Cerebellar nuclear complex (tissue), 1 donor: ENCODE measurements around the gene GRHL1.

Experiments
- DNase-seq, 2 experiments: peaks; one replicate each; lab custom pipeline; 2025; lab: John Stamatoyannopoulos, UW

GRHL1 gene

DNA sequence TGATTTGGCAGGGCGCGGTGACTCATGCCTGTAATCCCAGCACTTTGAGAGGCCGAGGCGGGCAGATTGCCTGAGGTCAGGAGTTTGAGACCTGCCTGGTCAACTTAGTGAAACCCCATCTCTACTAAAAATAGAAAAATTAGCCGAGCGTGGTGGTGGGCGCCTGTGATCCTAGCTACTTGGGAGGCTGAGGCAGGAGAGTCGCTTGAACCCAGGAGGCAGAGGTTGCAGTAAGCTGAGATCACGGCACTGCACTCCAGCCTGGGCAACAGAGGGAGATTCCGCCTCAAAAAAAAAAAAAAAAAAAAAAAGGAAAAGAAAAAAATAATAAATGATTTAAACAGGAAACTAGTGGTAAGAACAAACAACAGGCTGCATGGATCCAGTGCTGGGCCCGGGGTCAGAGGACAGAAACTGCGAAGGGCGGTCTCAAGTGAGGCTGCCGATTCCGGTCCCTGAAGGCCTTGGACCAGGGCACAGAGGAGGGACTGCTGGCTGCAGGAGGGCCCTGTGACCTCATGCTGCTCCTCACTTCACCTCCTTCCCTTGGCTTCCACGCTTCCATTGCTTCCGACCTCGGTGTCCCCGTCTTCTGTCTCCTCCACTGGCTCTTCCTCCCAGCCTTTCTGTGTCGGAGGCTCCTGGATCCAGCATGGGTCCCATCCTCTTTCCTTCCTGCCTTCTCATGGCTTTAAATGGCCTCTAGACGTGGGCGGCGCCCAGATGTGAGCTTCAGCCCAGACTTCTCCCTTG, 2.1 kb upstream of the GRHL1 start:
- no peak for DNase-seq

DNA sequence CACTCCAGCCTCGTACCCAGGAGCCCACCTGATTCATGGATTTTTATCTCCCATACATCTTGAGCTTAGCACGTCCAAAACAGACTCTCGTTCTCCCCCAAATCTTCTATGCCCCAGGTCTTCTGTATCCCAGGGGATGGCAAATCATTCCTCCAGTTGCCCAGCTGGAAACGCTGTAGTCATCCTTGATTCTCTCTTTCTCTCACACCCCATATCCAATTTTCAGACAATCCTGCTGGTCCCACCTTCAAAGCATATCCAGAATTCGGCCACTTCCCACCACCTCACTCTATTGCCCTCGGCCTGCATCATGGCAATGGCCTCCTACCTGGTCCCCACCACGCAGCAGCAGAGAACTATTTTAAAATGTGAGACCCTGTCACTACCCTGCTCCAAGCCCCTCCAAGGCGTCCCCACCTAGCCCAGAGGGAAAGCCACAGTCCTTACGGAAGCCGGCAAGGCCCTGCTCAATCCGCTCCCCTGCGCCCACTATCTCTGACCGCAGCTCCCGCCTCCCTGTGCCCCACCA, 1.4 kb upstream of the GRHL1 start:
- DNase-seq: no peak

DNA sequence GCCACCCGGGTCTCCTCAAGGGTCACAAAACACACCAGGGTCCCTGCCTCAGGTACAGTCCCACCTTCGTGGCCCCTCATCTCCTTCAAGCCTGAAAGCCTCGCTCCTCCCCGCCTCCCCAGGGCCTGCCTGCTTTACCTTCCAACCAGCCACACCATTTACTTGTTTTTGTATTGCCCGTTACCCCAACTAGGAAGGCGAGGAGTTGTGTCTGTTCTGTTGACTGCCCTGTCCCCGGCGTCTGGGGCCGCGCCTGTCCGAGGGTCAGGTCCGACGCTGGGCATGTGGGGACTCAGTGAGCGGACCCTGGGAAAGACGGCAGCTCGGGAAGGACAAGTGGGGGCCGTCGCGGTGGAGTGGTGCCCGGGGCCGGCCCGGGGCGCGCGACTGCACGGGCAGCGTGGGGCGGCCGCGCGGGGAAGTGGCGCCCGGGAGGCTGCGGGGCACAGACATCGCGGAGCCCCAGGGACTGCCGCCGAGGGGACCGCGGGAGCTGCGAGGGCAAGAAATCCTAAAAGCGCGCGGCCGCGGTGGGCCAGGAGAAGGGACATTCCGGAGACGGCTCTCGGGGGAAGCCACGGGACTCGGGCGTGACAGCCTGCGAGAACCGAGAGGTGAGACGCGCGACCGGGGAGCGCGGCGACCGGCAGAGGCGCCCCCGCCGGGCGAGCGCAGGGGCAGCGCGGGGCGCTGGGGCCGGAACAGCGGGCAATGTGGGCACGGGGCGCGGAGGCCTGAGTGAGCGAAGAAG, 797 bp upstream of the GRHL1 start:
- no peak for DNase-seq

DNA sequence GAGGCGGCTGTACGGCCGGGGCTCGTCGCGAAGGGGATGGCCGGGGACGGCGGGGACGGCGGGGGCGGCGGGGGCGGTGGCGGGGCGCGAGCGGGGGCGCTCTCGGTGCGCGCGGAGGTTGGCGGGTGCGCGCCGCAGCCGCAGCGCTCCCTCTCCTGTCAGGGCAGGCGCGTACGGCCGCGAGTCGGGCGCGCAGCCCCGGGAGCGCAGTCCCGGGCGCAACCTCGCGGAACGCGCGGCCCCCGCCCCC, 296 bp upstream of the GRHL1 start:
- no peak for DNase-seq

DNA sequence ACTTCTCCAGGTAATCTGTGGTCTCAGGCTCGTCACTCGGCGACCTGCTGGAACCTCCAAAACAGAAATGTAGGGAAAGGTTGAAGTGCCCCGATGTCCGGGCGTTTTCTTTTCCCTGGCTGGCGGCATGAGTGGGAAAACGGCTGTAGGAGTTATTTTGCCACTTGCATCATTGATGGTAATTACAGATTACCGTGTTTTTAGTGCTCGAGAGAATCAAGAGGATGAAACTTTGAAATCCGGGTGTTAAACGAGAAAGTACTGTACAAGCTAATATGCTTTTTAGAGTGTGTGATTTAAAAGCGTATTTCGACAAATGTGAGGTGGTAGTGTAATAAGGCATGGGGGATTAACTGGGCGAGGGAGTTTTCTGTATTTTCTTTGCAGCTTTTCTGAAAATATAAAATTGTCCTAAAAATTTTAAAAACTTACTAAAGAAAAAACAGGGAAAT, 819 bp downstream of the GRHL1 start:
- no peak for DNase-seq

DNA sequence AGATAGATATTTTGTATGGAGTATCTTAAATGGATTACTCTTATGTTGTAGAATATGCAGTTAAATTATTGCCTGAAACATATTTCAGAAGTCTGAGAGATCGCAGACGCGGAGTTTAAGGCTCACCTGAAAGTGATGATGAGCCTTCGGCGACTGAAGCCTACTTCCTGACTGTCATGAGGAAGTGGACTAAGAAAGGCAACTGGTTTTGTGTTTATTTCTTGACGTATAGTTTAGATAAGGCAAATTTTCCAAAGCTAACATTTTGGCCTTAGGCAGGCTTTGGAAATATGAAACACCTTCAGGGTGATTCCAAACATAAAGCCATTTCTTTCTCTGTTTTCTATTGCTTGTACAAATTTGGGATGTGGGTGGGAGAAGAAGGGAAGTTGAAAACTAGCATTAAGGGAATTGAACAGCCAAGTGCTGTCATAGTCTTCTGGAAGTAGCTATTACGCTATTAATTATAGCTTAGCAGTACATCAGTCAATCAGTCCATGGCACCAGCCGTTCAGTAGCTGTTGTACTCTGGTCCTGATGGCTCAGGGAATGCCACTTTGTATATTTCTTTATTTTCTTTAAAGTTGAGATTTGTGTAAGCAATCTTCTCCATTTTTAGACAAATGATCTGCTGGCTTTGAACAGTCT, 1.5 kb downstream of the GRHL1 start:
- DNase-seq: no peak

DNA sequence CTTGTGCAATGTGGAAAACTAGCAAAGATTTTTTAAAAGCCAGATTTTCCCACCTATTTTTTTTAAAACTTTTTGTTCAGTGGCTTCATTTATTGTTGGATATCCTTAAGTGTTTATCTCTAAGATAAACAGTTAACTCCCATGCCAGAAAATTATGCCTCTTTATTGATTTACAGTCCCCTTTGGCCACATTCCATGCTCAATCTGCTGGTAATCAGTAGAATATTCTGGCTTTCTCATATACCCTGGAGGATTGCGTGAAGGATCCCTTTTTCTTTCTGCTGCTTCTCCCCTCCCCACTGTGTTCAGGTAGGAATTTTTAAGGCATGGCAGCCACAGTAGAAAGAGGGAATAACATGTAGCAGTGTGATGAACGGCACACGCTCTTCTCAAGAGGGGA, 2.6 kb downstream of the GRHL1 start:
- DNase-seq: no peak

DNA sequence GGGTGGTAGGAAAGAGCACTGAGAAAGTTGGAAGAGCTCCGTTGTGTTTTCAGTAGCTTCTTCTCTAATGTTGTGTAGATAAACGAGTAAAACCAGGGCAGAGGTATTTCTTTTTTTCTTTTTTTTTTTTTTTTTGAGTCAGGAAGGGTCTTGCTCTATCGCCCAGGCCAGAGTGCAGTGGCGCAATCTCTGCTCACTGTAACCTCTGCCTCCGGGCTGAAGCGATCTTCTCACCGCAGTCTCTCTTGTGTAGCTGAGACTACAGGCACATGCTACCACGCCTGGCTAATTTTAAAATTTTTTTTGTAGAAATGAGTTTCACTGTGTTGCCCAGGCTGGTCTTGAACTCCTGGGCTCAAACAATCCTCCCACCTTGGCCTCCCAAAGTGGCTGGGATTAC, 6.6 kb downstream of the GRHL1 start:
- no peak for DNase-seq

DNA sequence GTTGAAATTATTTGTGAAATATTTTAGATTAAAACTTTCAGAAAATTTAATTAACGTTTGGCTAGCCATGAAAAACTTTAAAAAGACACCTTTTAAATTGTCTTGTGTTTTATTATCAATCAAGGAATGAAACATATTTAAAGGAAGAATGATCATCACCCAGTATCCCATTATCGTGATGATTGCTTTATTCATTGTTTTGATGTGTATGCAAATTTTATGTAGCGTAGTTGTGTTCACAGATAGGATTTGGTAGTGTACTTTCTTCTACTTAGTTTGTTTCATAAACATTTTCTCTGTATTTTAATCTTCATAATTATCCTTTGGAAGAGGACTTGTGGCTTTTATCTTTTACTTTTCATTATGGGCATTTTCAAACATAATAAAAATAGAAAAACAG, 7.8 kb downstream of the GRHL1 start:
- no peak for DNase-seq

DNA sequence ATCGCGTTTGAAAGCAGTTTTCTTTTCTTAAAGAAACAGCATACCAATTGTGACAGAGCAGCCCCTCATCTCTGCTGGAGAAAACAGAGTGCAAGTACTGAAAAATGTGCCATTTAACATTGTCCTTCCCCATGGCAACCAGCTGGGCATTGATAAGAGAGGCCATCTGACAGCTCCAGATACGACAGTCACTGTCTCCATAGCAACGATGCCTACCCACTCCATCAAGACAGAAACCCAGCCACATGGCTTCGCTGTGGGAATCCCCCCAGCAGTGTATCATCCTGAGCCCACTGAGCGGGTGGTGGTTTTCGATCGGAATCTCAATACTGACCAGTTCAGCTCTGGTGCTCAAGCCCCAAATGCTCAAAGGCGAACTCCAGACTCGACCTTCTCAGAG, 9.5 kb downstream of the GRHL1 start:
- DNase-seq: no peak

DNA sequence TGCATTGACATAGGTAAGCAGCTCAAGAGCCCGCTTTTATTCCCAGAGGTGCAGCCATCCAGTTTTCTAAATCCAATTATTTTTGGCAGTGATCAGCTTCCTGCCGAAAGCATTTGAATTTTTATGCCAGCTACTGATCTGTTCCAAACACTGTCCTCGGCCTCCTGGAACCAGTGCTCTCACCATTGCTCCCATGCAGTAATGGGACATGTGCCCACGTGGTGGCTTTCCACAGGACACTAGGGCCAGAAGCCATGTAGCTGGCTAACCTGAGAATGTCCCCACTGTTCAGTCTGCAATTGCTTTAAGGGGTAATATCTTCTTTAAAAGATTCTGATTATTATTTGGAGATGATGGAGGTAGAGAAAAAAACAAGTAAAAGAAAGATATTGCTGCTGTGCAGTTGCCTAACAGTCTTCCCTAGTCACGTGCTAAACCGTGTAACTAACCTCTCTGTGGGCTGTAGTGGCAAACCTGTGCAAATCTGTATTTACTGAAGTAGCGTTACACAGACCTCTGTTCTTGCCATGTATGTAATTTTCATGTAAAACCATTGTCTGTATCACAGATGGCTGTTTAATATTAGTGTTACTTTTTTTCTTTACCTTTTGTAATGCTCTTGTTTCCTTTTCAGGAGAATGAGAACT, 13.0 kb downstream of the GRHL1 start:
- DNase-seq: no peak

DNA sequence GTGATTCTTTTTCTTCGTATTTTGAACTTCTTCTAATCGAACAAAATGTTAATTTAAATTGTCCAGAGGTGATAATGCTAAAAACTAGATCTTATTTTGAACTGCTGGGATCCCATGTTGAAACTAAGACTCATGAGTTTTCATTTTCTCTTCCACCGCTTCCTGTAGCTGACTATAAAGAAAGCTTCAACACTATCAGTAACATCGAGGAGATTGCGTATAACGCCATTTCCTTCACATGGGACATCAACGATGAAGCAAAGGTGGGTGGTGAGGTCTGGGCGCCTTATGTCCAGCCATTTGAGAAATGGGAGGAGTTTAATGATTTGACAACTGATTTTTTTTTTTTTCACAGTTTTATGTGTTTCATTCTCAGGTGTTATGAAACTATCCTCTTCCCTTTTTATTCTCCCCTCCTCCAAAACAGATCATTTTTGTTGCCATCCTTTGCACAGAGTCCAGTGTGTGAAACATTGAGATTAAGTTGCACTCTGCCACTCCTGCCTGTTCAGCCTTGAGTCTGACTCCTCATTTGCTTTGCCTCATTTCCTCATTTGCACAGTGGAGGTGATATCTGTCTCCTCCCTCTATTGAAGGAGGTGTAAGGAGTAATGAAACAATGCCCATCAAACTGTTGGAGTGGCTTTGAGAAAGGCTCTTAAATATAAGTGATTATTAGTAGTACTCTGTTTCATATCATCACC, 13.8 kb downstream of the GRHL1 start:
- no peak for DNase-seq

DNA sequence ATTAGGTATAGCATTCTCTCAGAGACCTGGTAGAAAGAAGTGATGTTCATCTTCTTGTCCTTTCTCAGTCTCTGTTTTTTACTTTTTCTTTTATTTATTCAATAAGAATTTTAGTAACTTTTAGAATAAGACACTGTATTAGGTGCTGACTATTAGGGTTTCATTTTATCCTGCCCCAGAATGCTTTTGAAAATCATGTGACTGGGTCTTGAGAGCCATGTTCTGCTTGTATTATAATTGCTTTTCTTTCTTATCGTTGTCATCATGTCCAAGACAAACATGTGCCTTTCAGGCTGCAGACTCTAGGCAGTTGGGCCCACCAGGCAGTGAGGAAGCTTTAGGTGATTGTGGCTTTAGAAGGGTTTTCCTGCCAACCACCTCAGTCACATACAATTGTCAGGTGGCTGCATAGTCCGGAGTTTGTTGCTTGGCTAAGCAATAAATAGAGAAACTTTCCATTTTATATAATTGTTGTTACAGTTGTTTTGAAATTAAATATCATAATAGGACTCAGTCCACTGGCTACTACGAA, 15.1 kb downstream of the GRHL1 start:
- no peak for DNase-seq

DNA sequence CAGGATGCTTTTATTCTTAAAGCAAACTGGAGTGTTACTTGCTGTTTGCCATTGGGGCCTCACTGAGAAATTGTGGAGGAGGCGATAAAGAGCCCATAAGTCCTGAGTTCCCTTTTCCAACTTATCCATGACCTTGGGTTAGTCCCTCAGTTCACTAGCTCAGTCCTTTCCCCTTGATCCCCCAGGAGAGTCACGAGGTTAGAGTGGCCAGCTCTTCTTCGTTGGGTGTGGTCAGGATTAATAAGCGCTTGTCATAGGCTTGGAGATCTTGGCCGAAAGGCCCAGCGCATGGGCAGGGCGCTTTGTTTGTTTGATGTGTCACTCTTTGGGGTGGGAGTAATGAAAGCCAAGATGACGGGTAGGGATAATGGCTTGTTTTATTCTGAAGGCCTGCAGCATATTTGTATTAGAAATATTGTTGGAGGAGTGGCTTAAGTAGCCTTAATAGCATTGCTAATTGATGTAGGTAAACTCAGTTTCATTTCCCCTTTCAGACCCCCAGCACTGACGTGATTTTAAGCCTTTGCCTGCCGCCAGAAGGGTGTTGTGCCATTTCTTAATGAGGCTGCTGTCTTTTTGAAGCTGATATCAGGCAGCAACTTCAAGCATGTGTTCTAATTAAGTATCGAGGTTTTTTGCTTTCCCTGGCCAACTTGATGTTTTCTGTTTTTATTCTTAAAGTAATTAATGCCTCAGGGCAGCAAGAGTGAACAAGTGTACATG, 15.7 kb downstream of the GRHL1 start:
- no peak for DNase-seq

DNA sequence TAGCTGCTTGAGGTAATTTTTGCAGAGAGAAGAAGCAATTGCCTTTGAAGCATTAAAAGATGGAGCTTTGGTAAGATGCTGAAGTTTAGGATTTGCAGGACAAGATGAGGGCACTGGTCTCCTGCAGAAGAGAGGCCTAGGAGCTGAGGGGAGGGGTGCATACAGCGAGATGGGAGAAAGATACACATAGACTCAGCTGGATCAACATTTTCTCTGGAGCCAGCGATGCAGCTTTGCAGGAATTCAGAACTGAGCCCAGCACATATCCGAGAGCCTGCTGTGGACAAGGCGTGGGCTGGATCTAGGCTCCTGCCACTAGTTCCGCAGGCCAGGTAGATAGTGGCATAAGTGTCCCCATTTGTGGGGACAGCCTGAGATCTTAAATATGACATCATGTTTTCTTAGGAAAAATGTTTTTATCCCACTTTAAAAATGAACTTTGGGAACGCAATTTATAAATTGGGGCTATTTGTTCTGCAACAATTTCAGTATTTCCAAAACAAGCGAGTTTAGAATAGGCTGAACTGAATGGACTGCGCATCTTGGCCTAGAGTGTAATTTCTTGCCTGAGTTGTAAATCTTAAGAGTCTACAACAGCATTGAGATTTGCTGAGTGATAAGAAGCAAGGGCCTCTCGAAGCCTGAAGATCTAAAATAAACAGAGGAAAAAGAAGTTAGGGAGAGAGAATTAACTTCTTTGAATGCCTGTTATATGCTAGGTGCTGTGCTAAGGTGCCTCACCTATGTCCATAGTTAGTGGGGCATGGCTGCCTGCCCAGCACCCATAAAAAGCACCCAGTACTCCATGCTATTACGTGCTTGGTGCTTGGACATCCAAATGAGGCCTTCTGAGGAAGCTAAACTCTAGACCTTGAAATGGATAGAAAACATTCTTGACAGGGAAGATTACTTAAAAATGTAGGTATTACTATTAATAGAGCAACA, 17.3 kb downstream of the GRHL1 start:
- no peak for DNase-seq

DNA sequence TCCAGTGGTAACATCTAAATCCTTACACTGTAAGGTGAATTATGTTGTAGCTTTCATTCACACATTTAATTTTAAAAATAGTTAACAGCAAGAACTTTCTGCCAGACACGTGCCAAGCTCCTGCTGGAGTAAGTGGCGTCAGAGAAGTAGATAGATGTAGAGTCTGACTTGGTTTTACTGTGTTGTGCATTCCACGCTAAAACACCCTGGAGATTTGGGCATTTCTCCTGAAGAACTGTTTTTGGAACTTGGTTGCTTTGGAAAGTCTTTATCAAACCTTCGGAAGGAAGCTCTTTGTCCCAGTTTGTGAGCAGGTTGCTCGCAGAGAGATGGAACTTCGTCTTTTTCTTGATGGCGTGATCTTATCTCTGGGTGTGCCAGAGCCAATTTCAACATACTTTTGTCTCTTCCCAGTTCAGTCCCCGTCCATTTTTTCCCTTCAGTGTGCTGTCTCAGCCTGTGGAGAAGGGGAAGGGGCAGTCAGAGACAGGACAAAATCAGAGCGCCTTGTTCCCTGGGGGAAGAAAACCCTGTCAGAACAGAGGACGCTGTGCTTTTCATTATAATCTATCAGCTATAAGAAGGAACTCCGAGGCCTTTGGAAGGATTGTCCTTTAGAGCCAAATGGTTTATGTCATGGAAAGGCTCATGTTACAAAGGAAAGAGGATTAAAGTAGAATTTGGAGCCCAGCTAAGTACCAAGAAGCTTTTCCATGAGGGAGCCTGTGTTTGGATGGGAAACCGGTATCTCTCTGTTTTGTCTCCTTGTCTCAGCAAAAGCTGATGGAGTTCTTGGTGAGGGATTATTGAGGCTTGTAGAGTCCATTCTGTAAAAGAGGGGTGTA, 18.9 kb downstream of the GRHL1 start:
- no peak for DNase-seq

DNA sequence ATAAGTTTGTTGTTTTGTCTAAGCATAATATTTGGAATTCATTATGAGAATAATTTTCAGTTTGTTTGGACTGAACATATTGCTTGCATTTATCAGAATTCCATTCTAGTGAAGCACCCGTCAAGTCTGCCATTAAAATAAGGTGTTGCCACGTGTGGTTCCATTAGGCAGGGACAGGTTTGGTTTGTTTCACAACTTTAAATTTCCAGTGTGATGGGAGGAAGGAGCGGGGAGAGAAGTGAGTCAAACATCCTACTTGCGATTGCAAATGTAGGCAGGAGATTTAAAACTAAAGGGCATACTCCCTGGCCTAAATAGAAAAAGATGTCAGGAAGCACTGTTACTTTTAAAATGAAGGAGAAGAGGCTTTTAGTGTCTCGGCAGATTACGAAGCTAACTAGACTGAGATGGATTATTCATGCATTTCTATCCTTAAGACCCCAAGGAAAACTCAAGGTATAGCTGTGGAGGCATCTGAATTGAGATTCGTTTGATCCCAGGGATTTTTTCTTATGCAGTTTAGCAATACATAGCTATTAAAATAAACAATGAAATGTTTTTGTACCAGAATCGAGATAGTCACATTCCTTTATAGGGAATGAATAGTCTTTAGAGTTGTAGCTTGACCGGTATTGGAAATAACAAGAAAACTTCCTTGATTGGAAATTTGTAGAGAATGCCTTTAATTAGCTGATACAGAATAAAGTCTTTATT, 19.8 kb downstream of the GRHL1 start:
- no peak for DNase-seq

DNA sequence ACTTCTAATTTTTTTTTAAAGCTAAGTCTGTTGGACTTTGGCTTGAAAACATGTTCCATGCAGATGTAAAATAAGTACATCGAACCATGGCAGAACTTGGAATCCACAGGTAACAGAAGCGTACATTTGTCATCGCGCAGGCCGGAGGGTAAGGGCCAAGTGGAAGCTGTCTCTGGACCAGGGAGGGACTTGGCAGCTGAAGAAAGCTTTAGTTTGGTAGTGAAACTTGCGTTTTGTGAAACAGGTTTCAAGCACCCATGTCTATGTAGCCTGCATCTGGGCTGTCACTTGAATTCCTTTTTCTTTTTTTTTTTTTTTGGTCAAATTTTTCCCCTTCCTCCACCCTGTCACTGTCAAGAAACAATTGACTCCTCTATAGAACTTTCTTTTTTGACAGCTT, 20.4 kb downstream of the GRHL1 start:
- DNase-seq: no peak
